PC-9 (cell line): ENCODE measurements around the gene MAST4. TPM values are rescaled to one million over a fixed set of nuclear protein-coding genes. Genes with fewer than 3 reads are reported as not detected.

ENCODE experiments used
- BruUV-seq: library from RNA; stranded (reverse); fragments of 400-500 nt; replicated peaks from 2 replicates; lab custom pipeline; 2021; lab: Mats Ljungman, UMichigan
- CTCF ChIA-PET: fragments of 300-600 bp; sonication (Branson Sonifier 250); formaldehyde crosslinking; loops from one replicate; lab custom pipeline; 2022; ENCODE audit warnings: antibody characterized with exemption; lab: Charles Lee
- POLR2A ChIA-PET: fragments of 300-600 bp; sonication (Branson Sonifier 250); formaldehyde crosslinking; loops from one replicate; lab custom pipeline; 2022; ENCODE audit warnings: antibody characterized with exemption; ENCODE audit not compliant: unreplicated experiment; lab: Charles Lee
- DNase-seq, 2 experiments: peaks; one replicate each; pipeline versions ENCODE4 v3.0.0 to v3.0.0-alpha.2; 2015 to 2022; ENCODE audit warnings: mixed read lengths in 1 of 2
- H2AFZ ChIP-seq: fragments of 200-600 bp; sonication (generic); 2 replicates; pipeline ENCODE4 v1.8.1; 2017; ENCODE audit warnings: antibody characterized with exemption
- H3F3A ChIP-seq: fragments of 200-600 bp; sonication (generic); 2 replicates; pipeline ENCODE4 v1.8.1; 2017; ENCODE audit warnings: antibody characterized with exemption, mild to moderate bottlenecking, low read depth; ENCODE audit not compliant: insufficient read depth
- H3K27ac ChIP-seq: fragments of 200-600 bp; sonication (generic); 2 replicates; pipeline ENCODE4 v1.6.1; 2016; ENCODE audit warnings: mixed run types
- H3K27me3 ChIP-seq: fragments of 200-600 bp; sonication (generic); 2 replicates; pipeline ENCODE4 v1.6.1; 2016; ENCODE audit warnings: low read depth, mixed run types; ENCODE audit not compliant: insufficient read depth
- H3K36me3 ChIP-seq: fragments of 200-600 bp; sonication (generic); 2 replicates; pipeline ENCODE4 v1.6.1; 2016; ENCODE audit warnings: low read depth, mixed run types
- H3K4me1 ChIP-seq: fragments of 200-600 bp; sonication (generic); replicated peaks from 2 replicates; pipeline ENCODE4 v1.6.1; 2016; ENCODE audit warnings: mixed run types; ENCODE audit not compliant: insufficient read depth
- H3K4me2 ChIP-seq: fragments of 200-600 bp; sonication (generic); 2 replicates; pipeline ENCODE4 v1.6.1; 2017; ENCODE audit warnings: mixed run types
- H3K4me3 ChIP-seq: fragments of 200-600 bp; sonication (generic); 2 replicates; pipeline ENCODE4 v1.6.1; 2016; ENCODE audit warnings: mixed run types
- H3K79me2 ChIP-seq: fragments of 200-600 bp; sonication (generic); 2 replicates; pipeline ENCODE4 v1.6.1; 2017; ENCODE audit warnings: low read depth, mixed run types
- H3K9me2 ChIP-seq: fragments of 200-600 bp; sonication (generic); 2 replicates; pipeline ENCODE4 v1.8.1; 2017; ENCODE audit warnings: mild to moderate bottlenecking; ENCODE audit not compliant: insufficient read depth
- H3K9me3 ChIP-seq: fragments of 200-600 bp; sonication (generic); 2 replicates; pipeline ENCODE4 v1.8.1; 2016; ENCODE audit warnings: low read depth; ENCODE audit not compliant: insufficient read depth
- H4K20me1 ChIP-seq: fragments of 200-600 bp; sonication (generic); 2 replicates; pipeline ENCODE4 v1.8.1; 2017; ENCODE audit not compliant: insufficient read depth
- CTCF ChIP-seq: fragments of 200-600 bp; sonication (generic); conservative IDR thresholded peaks from 2 replicates; pipeline ENCODE4 v1.6.1; 2017; ENCODE audit warnings: mixed run types, antibody characterized with exemption, mild to moderate bottlenecking, moderate library complexity
- EZH2 ChIP-seq: fragments of 200-600 bp; sonication (generic); IDR thresholded peaks from 2 replicates; pipeline ENCODE4 v1.8.0; 2017; ENCODE audit warnings: antibody characterized with exemption, low read depth
- intact Hi-C: fragments of 100-400 bp; cut with micrococcal nuclease; formaldehyde crosslinking; loops from one replicate; pipeline ENCODE4 v1.10.0; 2022; ENCODE audit not compliant: unreplicated experiment
- total RNA-seq: library from RNA; stranded (reverse); gene quantifications from 2 replicates; pipeline ENCODE4 v1.2.3, GENCODE V29; 2021

MAST4 gene
- total RNA-seq, 1 experiment from 2014 or later = 19.3 TPM

- Histone ChIP-seq H3K27me3 (no peaks in the 10 kb centered on the region), H3K4me1 (no peaks in the 10 kb centered on the region), H3K9me3 (no peaks in the 10 kb centered on the region), H2AFZ (no peak overlapping the region), H3K27ac (no peak overlapping the region), H3K4me3 (no peak overlapping the region), H3K36me3 (no peaks in the 10 kb centered on the region), H4K20me1 (no peaks in the 10 kb centered on the region), H3K9me2 (no peaks in the 10 kb centered on the region; the same call in 1 of the 2 replicates), H3K4me2 (no peak overlapping the region), H3K79me2 (no peaks in the 10 kb centered on the region), H3F3A (no peaks in the 10 kb centered on the region)
- intact Hi-C loops = no loop called here
- DNase-seq = no peak
- BruUV-seq = no TSS peak
- ChIA-PET CTCF (no interaction called here), POLR2A (no interaction called here)
- TF ChIP-seq CTCF = no peak
- no peak for TF ChIP-seq EZH2
Observed at GRCh38 chr5:66769839-66770617, 173.8 kb downstream of the MAST4 start.

GRCh38 chr5:66777868-66778267, 181.7 kb downstream of the MAST4 start:
- Histone ChIP-seq H3K36me3 (no peaks in the 10 kb centered on the region), H3K4me2 (no peak overlapping the region), H3K4me1 (no peaks in the 10 kb centered on the region), H3K79me2 (no peaks in the 10 kb centered on the region), H3K4me3 (no peak overlapping the region), H3F3A (no peaks in the 10 kb centered on the region), H2AFZ (no peak overlapping the region), H3K27me3 (no peaks in the 10 kb centered on the region), H3K9me3 (no peaks in the 10 kb centered on the region), H4K20me1 (no peaks in the 10 kb centered on the region), H3K9me2 (no peaks in the 10 kb centered on the region), H3K27ac (no peak overlapping the region)
- CTCF ChIA-PET = no interaction called here
- no peak for DNase-seq
- TF ChIP-seq CTCF (no peak), EZH2 (no peak)
- intact Hi-C loops = no loop called here
- no TSS peak for BruUV-seq
- POLR2A ChIA-PET = no interaction called here

DNA sequence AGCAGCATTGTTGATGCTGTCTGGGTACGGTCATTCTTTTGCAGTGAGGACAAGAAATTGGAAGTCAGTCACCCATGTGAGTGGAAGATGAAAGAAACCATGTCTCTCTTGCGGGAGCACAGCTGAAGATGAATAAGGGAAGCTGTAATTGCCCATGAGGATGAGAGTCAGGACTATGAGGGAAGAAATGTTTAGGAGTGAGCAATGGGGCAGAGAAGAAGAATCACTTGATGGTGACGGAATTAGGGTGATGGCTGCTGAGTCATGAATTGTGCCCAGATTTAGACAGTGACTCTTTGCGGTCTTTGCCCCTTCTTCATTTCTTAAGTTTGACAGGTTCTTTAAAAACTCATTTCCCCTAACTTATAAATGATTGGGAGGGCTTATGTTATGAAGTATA, 183.3 kb downstream of the MAST4 start:
- DNase-seq = no peak
- intact Hi-C loops = no loop called here
- CTCF ChIA-PET = no interaction called here

More for the DNA sequence above, 183.3 kb downstream of the MAST4 start:
- no TSS peak for BruUV-seq
- H3K9me3 ChIP-seq = no peaks in the 10 kb centered on the region
- POLR2A ChIA-PET = no interaction called here
- H3K4me2 ChIP-seq = no peak overlapping the region
- H4K20me1 ChIP-seq = no peaks in the 10 kb centered on the region
- no peaks in the 10 kb centered on the region for H3F3A ChIP-seq
- H3K36me3 ChIP-seq = no peaks in the 10 kb centered on the region
- H3K27ac ChIP-seq = no peak overlapping the region
- H3K4me1 ChIP-seq = no peaks in the 10 kb centered on the region
- no peaks in the 10 kb centered on the region for H3K79me2 ChIP-seq
- no peak overlapping the region for H3K4me3 ChIP-seq
- H3K9me2 ChIP-seq = no peaks in the 10 kb centered on the region
- no peak overlapping the region for H2AFZ ChIP-seq
- H3K27me3 ChIP-seq = no peaks in the 10 kb centered on the region
- TF ChIP-seq CTCF (no peak), EZH2 (no peak)
